HG03521 (cell line): ENCODE data around the gene GHRHR.

ENCODE experiments used
- ATAC-seq: cut with Tn5 transposase; IDR thresholded peaks from one replicate; pipeline ENCODE4 v1.9.1; 2021; ENCODE audit warnings: mild to moderate bottlenecking, moderate library complexity; ENCODE audit not compliant: unreplicated experiment

Gene GHRHR

DNA sequence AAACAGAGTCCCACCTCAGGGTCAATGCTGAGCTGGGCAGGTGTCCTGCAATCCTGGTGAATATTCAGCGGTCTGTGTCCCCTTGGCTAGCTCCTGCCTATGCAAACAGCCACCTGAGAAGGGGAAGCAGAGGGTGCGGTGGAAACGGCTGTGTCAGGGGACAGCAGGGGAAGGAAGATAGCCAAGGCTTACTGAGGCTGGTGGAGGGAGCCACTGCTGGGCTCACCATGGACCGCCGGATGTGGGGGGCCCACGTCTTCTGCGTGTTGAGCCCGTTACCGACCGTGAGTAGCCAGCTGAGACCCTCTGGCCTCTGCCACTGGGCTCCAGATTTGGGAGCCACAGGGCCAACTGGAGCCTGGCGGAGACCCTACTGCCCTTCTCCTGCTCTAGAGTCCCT, at the start of gene GHRHR:
TSS of gene GHRHR (plus strand) at position 112 of the 400 bp plus-strand sequence. CDS start at position 228, 116 bp downstream.
- ATAC-seq: no peak

DNA sequence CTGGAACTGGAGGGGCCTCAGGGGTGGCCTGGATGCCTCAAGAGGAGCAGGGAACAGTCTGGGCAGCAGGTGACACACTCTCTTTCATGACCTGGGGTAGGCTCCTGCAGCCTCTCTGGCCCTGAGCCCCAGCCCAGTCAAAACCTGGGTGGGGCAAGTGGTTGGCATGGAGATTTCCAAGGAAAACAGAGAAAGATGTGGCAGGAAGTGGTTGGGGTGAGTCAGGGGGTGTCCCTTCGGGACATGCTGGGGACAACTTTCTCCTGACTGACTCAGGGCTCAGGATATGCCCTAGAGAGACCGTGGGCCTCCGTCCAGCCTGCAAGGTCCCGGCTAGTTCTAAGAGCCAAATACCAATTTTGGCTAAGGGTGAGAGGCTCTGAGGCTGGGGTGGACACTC, 49.2 kb upstream of the GHRHR start:
- no peak for ATAC-seq

DNA sequence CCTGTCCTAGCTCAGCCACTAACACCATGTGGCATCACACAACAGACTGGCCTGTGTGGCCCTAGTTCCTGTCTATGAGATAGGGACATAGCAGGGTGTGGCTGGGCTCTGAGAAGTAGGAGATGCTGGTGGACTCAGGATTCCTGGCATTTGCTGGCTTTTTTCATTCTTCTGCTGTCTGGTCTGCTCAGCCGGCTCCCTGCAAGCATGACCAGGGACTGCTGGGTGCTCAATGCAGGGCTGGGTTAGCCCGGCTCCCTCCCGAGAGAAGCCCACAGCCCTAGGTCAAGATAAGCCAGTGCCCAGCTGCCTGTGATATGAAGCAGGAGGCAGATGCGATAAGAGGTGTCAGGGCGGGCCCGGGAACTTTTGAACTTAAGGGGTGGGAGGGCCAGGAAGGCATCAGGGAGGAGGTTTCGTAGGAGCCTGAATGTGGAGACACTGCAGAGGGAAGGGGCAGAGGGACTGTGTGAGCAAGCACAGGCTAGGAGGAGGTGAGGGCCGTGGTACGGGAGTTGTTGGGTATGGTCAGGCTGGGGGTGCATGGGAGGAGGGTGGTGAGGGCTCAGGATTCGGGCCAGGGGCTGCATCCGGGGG, 48.6 kb upstream of the GHRHR start:
- no peak for ATAC-seq

DNA sequence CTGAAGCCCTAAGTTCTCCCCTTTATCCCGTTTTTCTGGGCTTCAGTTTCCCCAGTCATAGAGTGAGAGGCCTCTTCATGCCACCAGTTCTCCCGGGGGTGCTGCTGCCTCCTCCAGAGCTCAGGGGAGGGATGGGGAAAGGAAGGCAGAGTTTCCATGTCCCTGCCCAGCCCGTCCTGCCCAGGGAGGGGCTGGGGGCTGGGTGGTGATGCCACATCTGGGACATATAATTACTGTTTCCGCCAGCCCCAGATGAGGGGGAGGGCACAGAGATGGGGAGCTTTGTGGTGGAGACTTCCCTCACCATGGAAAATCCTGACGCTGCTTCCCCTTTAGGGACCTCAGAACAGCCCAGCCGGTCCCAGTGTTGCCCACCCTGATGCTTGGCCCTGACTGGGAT, 48.0 kb upstream of the GHRHR start:
- ATAC-seq: no peak

DNA sequence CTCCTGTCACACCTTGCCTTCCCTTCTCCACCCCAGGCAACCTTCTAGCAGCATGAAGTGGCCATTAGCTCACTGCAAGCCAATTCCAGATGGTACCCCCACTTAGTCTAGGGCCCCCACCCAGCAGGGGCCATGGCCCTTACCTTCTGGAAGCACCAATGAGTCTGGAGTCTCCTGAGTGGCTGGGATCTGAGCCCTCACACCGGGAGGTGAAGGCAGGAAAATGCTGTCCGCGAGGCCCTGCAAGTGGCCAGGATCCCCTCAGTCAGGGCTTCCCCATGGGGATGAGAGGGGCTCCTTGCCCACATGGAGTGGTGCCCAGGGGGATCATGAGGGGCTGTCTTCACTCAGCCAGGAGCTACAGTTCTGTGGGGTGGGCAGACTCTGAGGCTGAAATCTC, 47.5 kb upstream of the GHRHR start:
- no peak for ATAC-seq

DNA sequence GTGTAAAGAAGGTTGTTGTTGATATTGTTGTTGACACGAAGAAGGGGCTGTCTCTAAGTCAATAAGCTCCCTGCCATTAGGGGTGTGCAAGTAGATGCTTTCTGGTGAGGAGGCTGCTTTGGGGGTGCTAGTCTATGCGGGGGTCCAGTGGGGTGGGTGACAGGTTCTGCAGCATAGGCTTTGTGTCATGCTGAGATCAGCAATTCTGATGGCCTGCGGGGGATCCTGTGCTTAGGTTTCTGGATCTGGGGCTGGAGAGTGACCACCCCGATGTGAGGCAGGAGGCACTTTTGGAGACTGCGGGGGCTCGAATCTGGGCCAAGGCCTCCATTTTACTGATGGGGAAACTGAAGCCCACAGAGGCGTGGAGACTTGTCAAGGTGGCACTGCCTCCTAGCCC, 47.0 kb upstream of the GHRHR start:
- no peak for ATAC-seq

DNA sequence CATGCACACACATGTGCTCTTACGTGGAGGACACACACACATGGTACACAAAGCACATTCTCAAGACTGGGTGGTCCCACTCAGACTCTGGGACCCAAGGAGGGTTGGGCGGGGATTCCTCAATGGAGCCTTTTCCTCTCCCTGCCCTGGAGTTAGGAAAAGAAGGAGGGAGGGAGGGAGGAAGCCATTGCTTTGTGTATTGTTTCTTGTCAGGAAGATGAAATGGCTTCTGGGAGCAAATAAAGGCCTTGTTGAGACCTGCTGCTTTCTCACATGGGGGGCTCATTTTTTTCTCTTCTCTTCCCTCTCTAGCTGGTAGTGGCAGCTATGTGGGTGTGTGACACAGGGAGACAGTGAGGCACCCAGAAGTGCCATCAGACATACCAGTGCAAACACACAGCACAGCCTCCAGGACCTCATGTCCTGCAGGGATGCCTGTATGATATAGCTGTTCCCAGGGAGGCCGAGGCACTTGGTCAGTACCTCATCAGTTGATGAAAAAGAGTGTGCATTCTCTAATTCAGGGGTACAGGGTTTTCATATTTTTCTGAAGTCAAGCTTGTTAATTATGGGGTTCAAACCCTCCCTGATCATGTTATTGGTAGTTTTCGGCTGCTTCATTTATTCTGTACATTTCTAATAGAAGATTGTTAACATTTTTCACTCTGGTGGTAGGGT, 46.4 kb upstream of the GHRHR start:
- no peak for ATAC-seq

DNA sequence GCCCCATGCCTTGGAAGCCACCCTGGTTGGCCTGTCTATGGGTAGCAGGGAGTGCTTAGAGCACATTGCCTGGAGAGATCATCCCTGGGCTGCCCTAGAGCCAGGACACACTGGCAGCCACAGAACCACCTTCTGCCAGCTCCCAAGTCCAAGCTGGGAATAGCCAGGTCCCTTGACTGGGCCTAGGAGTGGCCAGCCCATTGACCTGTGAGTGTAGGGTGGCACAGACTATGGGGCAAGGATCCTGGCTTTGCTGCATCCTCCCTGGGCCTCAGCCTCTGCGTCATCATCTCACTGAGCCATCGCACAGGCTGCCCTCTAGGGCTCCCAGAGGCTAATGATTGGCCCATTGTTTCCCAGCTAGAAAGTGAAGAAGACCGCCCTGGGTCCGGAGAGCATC, 45.1 kb upstream of the GHRHR start:
- no peak for ATAC-seq

DNA sequence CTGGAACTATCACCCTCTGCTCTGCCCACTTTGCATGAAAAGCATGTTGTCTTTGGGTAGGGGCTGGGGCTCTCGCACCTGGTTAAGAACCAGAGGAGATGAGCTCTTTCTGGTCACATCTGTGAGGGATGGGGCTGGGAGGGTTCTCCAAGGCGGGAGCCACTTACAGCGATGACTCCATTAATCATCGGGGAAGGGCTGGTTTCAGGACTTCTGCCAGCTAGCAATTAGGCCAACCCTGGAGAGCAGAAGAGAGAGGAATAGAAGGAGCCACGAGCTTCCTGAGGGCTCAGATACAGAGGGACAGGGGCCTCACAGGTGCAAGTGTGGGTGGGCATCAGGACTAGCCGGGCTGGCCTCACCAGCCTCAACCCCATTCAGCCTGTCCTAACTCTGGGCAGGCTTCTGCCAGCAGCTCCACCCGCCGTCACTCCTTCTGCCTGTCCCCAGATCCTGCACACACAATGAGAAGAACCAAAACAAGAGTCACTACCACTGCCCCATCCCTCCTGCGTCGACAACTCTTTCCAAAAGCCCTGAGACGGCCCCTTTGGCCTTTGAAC, 43.7 kb upstream of the GHRHR start:
- ATAC-seq: no peak

DNA sequence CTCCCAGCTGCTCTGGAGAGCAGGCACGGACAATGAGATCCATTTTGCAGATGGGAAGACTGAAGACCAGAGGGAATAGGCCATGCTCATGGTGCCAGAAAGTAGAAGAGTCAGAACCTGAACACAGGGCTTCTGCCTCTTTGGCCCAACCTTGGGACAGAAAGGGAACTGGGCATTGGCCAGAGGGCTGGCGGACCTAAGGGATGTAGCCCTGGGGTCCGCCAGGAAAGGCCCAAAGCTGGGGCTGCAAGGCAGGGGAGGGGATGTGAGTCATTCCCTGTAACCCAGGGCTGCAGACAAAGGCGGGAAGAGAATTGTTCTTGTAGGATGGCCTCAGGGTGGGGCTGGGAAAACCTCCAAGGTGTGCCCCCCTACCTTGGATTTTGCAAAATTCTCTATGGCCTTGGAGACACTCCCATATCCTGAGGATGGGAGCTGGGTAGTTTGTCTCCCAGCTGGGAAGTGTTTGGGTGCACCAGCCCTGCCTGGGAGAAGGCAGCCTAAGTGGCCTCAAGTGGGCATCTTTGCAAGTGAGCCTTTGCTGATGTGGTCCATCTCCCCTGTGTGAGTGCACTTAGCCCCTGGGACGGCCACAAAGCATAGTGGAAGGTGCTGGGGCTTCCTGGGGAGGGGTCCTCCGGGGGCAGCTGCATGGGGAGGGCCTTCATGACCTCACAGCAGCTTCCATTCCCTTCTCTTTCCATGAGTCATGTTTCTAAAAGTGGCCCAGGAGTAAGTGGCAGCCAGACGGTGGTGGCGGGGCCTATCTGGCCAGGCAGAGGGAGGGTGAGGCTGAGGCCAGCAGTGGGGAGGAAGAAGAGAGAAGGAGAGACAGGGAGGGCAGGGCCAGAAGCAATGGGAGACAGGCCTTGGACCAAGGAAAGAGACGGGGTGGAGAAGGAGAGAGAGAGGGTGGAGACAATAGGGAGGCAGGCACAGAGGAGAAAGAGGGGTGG, 42.9 kb upstream of the GHRHR start:
- ATAC-seq: no peak

DNA sequence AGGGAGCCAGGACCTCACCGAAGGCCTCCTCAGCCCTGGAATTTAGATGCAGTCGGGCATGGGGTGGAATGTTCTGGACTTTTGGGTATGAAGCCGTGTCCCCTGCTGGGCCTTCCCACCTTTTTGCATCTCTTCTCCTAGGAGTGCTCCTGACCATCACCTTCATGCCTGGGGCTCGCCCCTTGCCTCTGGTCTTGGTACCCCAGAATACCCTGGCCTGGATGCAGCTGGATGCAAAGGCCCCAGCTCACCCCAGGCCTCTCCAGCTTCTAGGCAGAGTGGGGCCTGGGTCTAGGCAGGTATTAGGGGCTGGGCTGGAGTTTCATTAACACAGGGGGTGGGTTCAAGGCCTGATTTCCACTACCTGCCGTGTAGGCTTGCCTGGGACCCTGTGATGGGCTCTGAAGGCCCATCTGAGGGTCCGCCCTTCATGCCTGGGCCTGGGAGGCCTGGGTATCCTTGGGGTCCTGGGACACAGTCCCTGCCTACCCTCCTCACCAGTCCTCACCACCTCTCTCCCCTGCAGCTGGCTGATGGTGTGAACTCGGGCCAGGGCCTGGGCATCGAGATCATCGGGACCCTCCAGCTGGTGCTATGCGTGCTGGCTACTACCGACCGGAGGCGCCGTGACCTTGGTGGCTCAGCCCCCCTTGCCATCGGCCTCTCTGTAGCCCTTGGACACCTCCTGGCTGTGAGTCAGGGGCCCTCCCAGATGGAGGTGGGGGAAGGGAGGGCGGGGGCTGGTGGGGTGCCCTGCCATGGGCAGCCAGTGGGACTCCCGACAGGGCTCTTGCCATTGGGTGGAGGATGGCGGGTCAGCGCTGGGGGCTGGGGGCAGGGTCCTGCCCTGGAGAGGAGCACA, 42.0 kb upstream of the GHRHR start:
- ATAC-seq: no peak

DNA sequence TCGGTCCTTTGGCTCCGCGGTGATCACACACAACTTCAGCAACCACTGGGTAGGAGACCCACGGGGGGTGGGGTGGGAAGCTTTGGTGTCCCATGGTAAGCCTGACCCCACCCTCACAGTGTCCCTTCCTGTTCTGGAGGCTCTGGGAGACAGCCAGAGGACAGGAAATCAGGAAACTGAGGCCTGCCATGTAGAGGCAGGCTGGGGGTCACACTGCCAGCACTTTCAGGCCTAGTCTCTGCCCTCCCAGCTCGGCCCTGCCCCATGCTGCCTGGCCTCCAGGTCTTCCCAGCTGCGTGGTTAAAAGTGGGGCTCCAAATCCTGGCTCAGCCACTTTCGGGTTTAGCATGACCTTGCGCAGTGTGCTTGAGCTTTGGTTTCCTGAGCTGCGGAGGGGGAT, 41.2 kb upstream of the GHRHR start:
- no peak for ATAC-seq

DNA sequence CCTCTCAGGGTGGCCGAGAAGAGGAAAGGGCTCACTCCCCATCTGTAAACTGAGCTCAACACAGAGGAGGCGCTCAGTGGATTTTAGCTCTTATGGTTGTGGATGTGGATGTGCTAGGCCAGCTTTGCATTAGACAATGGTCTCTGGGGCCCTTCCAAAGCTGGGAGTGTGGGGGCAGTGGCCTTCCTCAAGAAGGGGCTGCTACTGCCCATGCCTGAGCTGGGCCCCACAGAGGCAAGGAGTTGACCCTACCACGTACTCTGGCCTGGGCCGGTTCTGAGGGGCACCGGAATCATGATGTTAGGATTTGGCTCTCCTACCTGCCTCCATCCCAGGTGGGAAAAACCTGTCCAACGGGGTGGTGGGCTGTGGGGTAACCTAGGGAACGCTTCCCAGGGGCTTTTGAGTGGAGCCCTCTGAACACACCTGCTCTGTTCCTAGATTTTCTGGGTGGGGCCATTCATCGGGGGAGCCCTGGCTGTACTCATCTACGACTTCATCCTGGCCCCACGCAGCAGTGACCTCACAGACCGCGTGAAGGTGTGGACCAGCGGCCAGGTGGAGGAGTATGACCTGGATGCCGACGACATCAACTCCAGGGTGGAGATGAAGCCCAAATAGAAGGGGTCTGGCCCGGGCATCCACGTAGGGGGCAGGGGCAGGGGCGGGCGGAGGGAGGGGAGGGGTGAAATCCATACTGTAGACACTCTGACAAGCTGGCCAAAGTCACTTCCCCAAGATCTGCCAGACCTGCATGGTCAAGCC, 40.6 kb upstream of the GHRHR start:
- no peak for ATAC-seq

DNA sequence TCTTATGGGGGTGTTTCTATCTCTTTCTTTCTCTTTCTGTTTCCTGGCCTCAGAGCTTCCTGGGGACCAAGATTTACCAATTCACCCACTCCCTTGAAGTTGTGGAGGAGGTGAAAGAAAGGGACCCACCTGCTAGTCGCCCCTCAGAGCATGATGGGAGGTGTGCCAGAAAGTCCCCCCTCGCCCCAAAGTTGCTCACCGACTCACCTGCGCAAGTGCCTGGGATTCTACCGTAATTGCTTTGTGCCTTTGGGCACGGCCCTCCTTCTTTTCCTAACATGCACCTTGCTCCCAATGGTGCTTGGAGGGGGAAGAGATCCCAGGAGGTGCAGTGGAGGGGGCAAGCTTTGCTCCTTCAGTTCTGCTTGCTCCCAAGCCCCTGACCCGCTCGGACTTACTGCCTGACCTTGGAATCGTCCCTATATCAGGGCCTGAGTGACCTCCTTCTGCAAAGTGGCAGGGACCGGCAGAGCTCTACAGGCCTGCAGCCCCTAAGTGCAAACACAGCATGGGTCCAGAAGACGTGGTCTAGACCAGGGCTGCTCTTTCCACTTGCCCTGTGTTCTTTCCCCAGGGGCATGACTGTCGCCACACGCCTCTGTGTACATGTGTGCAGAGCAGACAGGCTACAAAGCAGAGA, 39.9 kb upstream of the GHRHR start:
- ATAC-seq: no peak

DNA sequence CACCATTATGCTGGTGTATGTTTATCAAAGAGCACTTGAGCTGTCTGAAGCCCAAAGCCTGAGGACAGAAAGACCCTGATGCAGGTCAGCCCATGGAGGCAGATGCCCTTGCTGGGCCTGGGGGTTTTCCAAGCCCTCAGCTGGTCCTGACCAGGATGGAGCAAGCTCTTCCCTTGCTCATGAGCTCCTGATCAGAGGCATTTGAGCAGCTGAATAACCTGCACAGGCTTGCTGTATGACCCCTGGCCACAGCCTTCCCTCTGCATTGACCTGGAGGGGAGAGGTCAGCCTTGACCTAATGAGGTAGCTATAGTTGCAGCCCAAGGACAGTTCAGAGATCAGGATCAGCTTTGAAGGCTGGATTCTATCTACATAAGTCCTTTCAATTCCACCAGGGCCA, 39.1 kb upstream of the GHRHR start:
- no peak for ATAC-seq

DNA sequence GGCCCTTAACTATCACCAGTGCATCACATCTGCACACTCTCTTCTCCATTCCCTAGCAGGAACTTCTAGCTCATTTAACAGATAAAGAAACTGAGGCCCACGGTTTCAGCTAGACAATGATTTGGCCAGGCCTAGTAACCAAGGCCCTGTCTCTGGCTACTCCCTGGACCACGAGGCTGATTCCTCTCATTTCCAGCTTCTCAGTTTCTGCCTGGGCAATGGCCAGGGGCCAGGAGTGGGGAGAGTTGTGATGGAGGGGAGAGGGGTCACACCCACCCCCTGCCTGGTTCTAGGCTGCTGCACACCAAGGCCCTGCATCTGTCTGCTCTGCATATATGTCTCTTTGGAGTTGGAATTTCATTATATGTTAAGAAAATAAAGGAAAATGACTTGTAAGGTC, 38.6 kb upstream of the GHRHR start:
- no peak for ATAC-seq

DNA sequence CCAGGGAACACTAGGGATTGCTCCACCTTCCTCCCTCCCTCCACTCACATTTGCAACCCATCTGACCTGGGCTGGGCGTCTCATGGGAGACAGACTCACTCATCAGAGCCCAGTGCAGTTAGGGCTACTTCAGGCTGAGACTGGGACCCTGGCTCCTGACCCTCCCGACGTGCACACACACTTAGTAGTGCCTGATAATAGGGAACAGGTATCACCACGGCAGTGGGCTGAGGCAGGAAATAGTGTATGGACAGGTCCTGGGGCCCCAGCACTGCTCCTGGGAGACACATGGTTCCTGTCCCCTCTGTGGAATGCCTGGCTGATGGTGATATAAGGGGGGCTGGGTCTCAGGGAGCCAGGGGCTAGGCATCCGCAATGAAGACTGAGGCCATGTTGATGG, 37.8 kb upstream of the GHRHR start:
- ATAC-seq: no peak

DNA sequence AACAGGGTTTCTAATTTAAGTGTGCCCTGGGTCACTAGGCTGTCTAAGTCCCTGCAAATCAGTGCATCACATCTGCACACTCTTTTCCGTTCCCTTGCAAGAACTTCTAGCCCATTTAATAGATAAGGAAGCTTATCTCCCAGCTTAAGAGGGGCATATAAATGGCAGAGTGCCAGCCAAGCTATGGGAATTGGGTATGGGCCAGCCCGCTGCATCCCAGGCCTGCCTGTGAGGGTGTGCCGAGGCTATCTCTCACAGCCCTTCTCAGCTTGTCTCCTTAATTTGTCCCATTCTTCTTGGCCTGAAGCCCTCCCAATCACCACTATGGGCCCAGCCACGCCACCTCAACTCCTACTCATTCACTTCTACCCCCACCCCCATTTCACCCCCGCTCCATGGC, 37.4 kb upstream of the GHRHR start:
- ATAC-seq: no peak

DNA sequence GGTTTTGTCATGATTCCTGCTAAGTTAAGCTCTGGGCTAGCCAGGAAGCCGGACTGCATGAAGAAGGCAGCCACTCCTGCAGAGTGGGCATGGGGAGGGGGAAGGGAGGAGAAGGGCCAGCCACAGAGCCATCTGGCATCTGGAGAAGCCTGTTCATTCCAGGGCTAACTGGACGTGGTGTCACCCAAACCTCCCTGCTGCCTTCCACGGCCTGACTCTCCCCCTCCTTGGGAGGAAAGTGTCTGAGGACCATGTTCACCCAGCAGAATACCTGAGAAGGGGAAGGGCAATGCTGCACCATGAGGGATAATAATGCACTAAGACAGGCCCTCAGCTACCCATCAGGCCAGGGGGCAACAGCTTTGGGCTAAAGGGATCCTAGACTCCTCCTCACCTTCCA, 36.7 kb upstream of the GHRHR start:
- no peak for ATAC-seq
